ENCODE measurements around the gene AATK.

Gene AATK

GRCh38 chr17:81164371-81165245 lies 1.4 kb downstream of the AATK start:
- Histone ChIP-seq H3K36me3 (ENCODE audit: control insufficient read depth, insufficient read depth, low read length) (no peaks in the 10 kb centered on the region), H3K9me3 (ENCODE audit: control insufficient read depth, insufficient read depth, low read length) (no peaks in the 10 kb centered on the region), H3K4me3 (ENCODE audit: low read depth, low read length) (no peak overlapping the region), H3K27me3 (ENCODE audit: control insufficient read depth, insufficient read depth, low read length) (no peaks in the 10 kb centered on the region), H3K4me1 (ENCODE audit: control insufficient read depth, insufficient read depth, low read length) (no peaks in the 10 kb centered on the region), H3K9ac (ENCODE audit: low read depth, low read length) (no peak overlapping the region)

GRCh38 chr17:81163703-81164370 lies 2.2 kb downstream of the AATK start:
- Histone ChIP-seq H3K4me1 (ENCODE audit: control insufficient read depth, insufficient read depth, low read length) (no peaks in the 10 kb centered on the region), H3K4me3 (ENCODE audit: low read depth, low read length) (no peak overlapping the region), H3K9ac (ENCODE audit: low read depth, low read length) (no peak overlapping the region), H3K27me3 (ENCODE audit: control insufficient read depth, insufficient read depth, low read length) (no peaks in the 10 kb centered on the region), H3K9me3 (ENCODE audit: control insufficient read depth, insufficient read depth, low read length) (no peaks in the 10 kb centered on the region), H3K36me3 (ENCODE audit: control insufficient read depth, insufficient read depth, low read length) (no peaks in the 10 kb centered on the region)

GRCh38 chr17:81163051-81163695 lies 2.8 kb downstream of the AATK start:
- H3K27me3 ChIP-seq (ENCODE audit: control insufficient read depth, insufficient read depth, low read length) = no peaks in the 10 kb centered on the region

GRCh38 chr17:81162491-81162890 lies 3.5 kb downstream of the AATK start:
- Histone ChIP-seq H3K27me3 (ENCODE audit: control insufficient read depth, insufficient read depth, low read length) (no peaks in the 10 kb centered on the region), H3K9ac (ENCODE audit: low read depth, low read length) (no peak overlapping the region), H3K4me3 (ENCODE audit: low read depth, low read length) (no peak overlapping the region), H3K4me1 (ENCODE audit: control insufficient read depth, insufficient read depth, low read length) (no peaks in the 10 kb centered on the region), H3K9me3 (ENCODE audit: control insufficient read depth, insufficient read depth, low read length) (no peaks in the 10 kb centered on the region), H3K36me3 (ENCODE audit: control insufficient read depth, insufficient read depth, low read length) (no peaks in the 10 kb centered on the region)

More at GRCh38 chr17:81163051-81163695, 2.8 kb downstream of the AATK start:
- no peaks in the 10 kb centered on the region for H3K4me1 ChIP-seq (ENCODE audit: control insufficient read depth, insufficient read depth, low read length)
- H3K9ac ChIP-seq (ENCODE audit: low read depth, low read length) = no peak overlapping the region
- H3K9me3 ChIP-seq (ENCODE audit: control insufficient read depth, insufficient read depth, low read length) = no peaks in the 10 kb centered on the region
- no peak overlapping the region for H3K4me3 ChIP-seq (ENCODE audit: low read depth, low read length)
- no peaks in the 10 kb centered on the region for H3K36me3 ChIP-seq (ENCODE audit: control insufficient read depth, insufficient read depth, low read length)

- H3K27me3 ChIP-seq (ENCODE audit: control insufficient read depth, insufficient read depth, low read length) = no peaks in the 10 kb centered on the region
- no peaks in the 10 kb centered on the region for H3K4me1 ChIP-seq (ENCODE audit: control insufficient read depth, insufficient read depth, low read length)
- no peaks in the 10 kb centered on the region for H3K9me3 ChIP-seq (ENCODE audit: control insufficient read depth, insufficient read depth, low read length)
- H3K36me3 ChIP-seq (ENCODE audit: control insufficient read depth, insufficient read depth, low read length) = no peaks in the 10 kb centered on the region
- H3K4me3 ChIP-seq (ENCODE audit: low read depth, low read length) = no peak overlapping the region
- no peak overlapping the region for H3K9ac ChIP-seq (ENCODE audit: low read depth, low read length)
Observed at GRCh38 chr17:81161972-81162371, 4.0 kb downstream of the AATK start.

GRCh38 chr17:81161536-81161935 lies 4.5 kb downstream of the AATK start:
- no peak overlapping the region for H3K4me3 ChIP-seq (ENCODE audit: low read depth, low read length)
- no peaks in the 10 kb centered on the region for H3K36me3 ChIP-seq (ENCODE audit: control insufficient read depth, insufficient read depth, low read length)
- H3K9me3 ChIP-seq (ENCODE audit: control insufficient read depth, insufficient read depth, low read length) = no peaks in the 10 kb centered on the region
- H3K9ac ChIP-seq (ENCODE audit: low read depth, low read length) = no peak overlapping the region
- no peaks in the 10 kb centered on the region for H3K27me3 ChIP-seq (ENCODE audit: control insufficient read depth, insufficient read depth, low read length)
- no peaks in the 10 kb centered on the region for H3K4me1 ChIP-seq (ENCODE audit: control insufficient read depth, insufficient read depth, low read length)

GRCh38 chr17:81160747-81161453 lies 5.1 kb downstream of the AATK start:
- Histone ChIP-seq H3K9ac (ENCODE audit: low read depth, low read length) (no peak overlapping the region), H3K36me3 (ENCODE audit: control insufficient read depth, insufficient read depth, low read length) (no peaks in the 10 kb centered on the region), H3K27me3 (ENCODE audit: control insufficient read depth, insufficient read depth, low read length) (no peaks in the 10 kb centered on the region), H3K9me3 (ENCODE audit: control insufficient read depth, insufficient read depth, low read length) (no peaks in the 10 kb centered on the region), H3K4me3 (ENCODE audit: low read depth, low read length) (no peak overlapping the region), H3K4me1 (ENCODE audit: control insufficient read depth, insufficient read depth, low read length) (no peaks in the 10 kb centered on the region)

- H3K9ac ChIP-seq (ENCODE audit: low read depth, low read length) = no peak overlapping the region
- no peaks in the 10 kb centered on the region for H3K27me3 ChIP-seq (ENCODE audit: control insufficient read depth, insufficient read depth, low read length)
- no peaks in the 10 kb centered on the region for H3K9me3 ChIP-seq (ENCODE audit: control insufficient read depth, insufficient read depth, low read length)
- no peak overlapping the region for H3K4me3 ChIP-seq (ENCODE audit: low read depth, low read length)
- no peaks in the 10 kb centered on the region for H3K4me1 ChIP-seq (ENCODE audit: control insufficient read depth, insufficient read depth, low read length)
- H3K36me3 ChIP-seq (ENCODE audit: control insufficient read depth, insufficient read depth, low read length) = no peaks in the 10 kb centered on the region
Observed at GRCh38 chr17:81160306-81160705, 5.7 kb downstream of the AATK start.

- Histone ChIP-seq H3K9ac (ENCODE audit: low read depth, low read length) (no peak overlapping the region), H3K9me3 (ENCODE audit: control insufficient read depth, insufficient read depth, low read length) (no peaks in the 10 kb centered on the region), H3K4me3 (ENCODE audit: low read depth, low read length) (no peak overlapping the region), H3K4me1 (ENCODE audit: control insufficient read depth, insufficient read depth, low read length) (no peaks in the 10 kb centered on the region), H3K36me3 (ENCODE audit: control insufficient read depth, insufficient read depth, low read length) (no peaks in the 10 kb centered on the region), H3K27me3 (ENCODE audit: control insufficient read depth, insufficient read depth, low read length) (no peaks in the 10 kb centered on the region)
Observed at GRCh38 chr17:81159611-81160265, 6.3 kb downstream of the AATK start.

- Histone ChIP-seq H3K27me3 (ENCODE audit: control insufficient read depth, insufficient read depth, low read length) (no peaks in the 10 kb centered on the region), H3K4me3 (ENCODE audit: low read depth, low read length) (no peak overlapping the region), H3K36me3 (ENCODE audit: control insufficient read depth, insufficient read depth, low read length) (no peaks in the 10 kb centered on the region), H3K9me3 (ENCODE audit: control insufficient read depth, insufficient read depth, low read length) (no peaks in the 10 kb centered on the region), H3K9ac (ENCODE audit: low read depth, low read length) (no peak overlapping the region), H3K4me1 (ENCODE audit: control insufficient read depth, insufficient read depth, low read length) (no peaks in the 10 kb centered on the region)
Observed at GRCh38 chr17:81158688-81159590, 7.1 kb downstream of the AATK start.

Measured in iPS-15b (cell line).